Omental fat pad (tissue), 4 donors: ENCODE measurements around the gene TRAPPC2L. TPM values are rescaled to one million over a fixed set of nuclear protein-coding genes. Genes with fewer than 3 reads are reported as not detected.

ENCODE experiments used
- ATAC-seq: fragments of 150-250 bp; one replicate; pipeline ENCODE4 v1.9.1; 2016; ENCODE audit warnings: mild to moderate bottlenecking, moderate library complexity; ENCODE audit not compliant: low FRiP score
- DNase-seq: peaks from one replicate; pipeline ENCODE4 v3.0.0-alpha.2; 2019; ENCODE audit warnings: low spot score
- CTCF ChIP-seq, 3 donors: fragments of 450-650 bp; IDR thresholded peaks; one replicate each; pipeline ENCODE4 v1.5.1; 2016 to 2017; ENCODE audit warnings: antibody characterized with exemption in 3 of 3, mild to moderate bottlenecking in 3 of 3, moderate library complexity in 2 of 3
- total RNA-seq, 4 donors: library from RNA; depleted of rRNA; stranded (reverse); fragments of >200 nt; gene quantifications; one replicate each; pipeline ENCODE4 v1.1.0, GENCODE V29; 2016

The TRAPPC2L gene
- total RNA-seq, 4 donors from 2014 or later = 25.3 to 49.4 (median 39.7) TPM

- TF ChIP-seq CTCF (IDR thresholded peaks at IDR 0.05) = no peak
- ATAC-seq (no peak), DNase-seq (no peak)
Measured at GRCh38 chr16:88826070-88826840, 30.7 kb upstream of the TRAPPC2L start.

- ATAC-seq (no peak), DNase-seq (no peak)
- no peak for TF ChIP-seq CTCF (IDR thresholded peaks at IDR 0.05)
Measured at GRCh38 chr16:88827727-88828126, 29.2 kb upstream of the TRAPPC2L start.

GRCh38 chr16:88828711-88829110 is 28.2 kb upstream of the TRAPPC2L start:
- DNase-seq (no peak), ATAC-seq (no peak)
- TF ChIP-seq CTCF (IDR thresholded peaks at IDR 0.05) = no peak

- DNase-seq (no peak), ATAC-seq (no peak)
- no peak for TF ChIP-seq CTCF (IDR thresholded peaks at IDR 0.05)
Measured at GRCh38 chr16:88830258-88830657, 26.7 kb upstream of the TRAPPC2L start.

GRCh38 chr16:88830783-88831182 is 26.1 kb upstream of the TRAPPC2L start:
- TF ChIP-seq CTCF (IDR thresholded peaks at IDR 0.05) = no peak
- ATAC-seq (no peak), DNase-seq (no peak)

- no peak for ATAC-seq
- DNase-seq = no peak
- TF ChIP-seq CTCF (IDR thresholded peaks at IDR 0.05) = no peak
Measured at GRCh38 chr16:88831838-88832237, 25.1 kb upstream of the TRAPPC2L start.

GRCh38 chr16:88833086-88833485 is 23.8 kb upstream of the TRAPPC2L start:
- ATAC-seq (no peak), DNase-seq (no peak)
- no peak for TF ChIP-seq CTCF (IDR thresholded peaks at IDR 0.05)
